GM23338 (cell line): ENCODE data around the gene CNN2. TPM values are rescaled to one million over a fixed set of nuclear protein-coding genes. Genes with fewer than 3 reads are reported as not detected.

Source experiments
- ATAC-seq: fragments of 200-7000 bp; cut with Tn5 transposase; 3 replicates; pipeline ENCODE4 v1.9.1; 2020
- DNase-seq: peaks from one replicate; pipeline ENCODE4 v3.0.0-alpha.2; 2015; ENCODE audit warnings: low spot score
- H2AFZ ChIP-seq: fragments of 200-600 bp; sonication (generic); 2 replicates; pipeline ENCODE4 v1.8.0; 2016; ENCODE audit warnings: antibody characterized with exemption, mild to moderate bottlenecking, moderate library complexity
- H3F3A ChIP-seq: fragments of 200-600 bp; sonication (generic); replicated peaks from 2 replicates; pipeline ENCODE4 v1.8.0; 2017; ENCODE audit warnings: antibody characterized with exemption, mixed run types, low read depth
- H3K27ac ChIP-seq: fragments of 200-600 bp; sonication (generic); 2 replicates; pipeline ENCODE4 v1.6.1; 2016; ENCODE audit warnings: low read depth
- H3K27me3 ChIP-seq: fragments of 200-600 bp; sonication (generic); 2 replicates; pipeline ENCODE4 v1.8.0; 2016; ENCODE audit warnings: mild to moderate bottlenecking, mixed run types, moderate library complexity; ENCODE audit not compliant: insufficient read depth
- H3K36me3 ChIP-seq: fragments of 200-600 bp; sonication (generic); 2 replicates; pipeline ENCODE4 v1.8.0; 2016; ENCODE audit warnings: mild to moderate bottlenecking; ENCODE audit not compliant: insufficient read depth
- H3K4me1 ChIP-seq: fragments of 200-600 bp; sonication (generic); 2 replicates; pipeline ENCODE4 v1.8.0; 2016; ENCODE audit warnings: mild to moderate bottlenecking, moderate library complexity; ENCODE audit not compliant: insufficient read depth
- H3K4me2 ChIP-seq: fragments of 200-600 bp; sonication (generic); 2 replicates; pipeline ENCODE4 v1.7.1; 2017; ENCODE audit warnings: mixed run types
- H3K4me3 ChIP-seq: fragments of 200-600 bp; sonication (generic); 2 replicates; pipeline ENCODE4 v1.6.1; 2016; ENCODE audit warnings: mixed run types
- H3K79me2 ChIP-seq: fragments of 200-600 bp; sonication (generic); replicated peaks from 2 replicates; pipeline ENCODE4 v1.8.0; 2017; ENCODE audit warnings: mild to moderate bottlenecking; ENCODE audit not compliant: insufficient read depth
- H3K9me2 ChIP-seq: fragments of 200-600 bp; sonication (generic); 2 replicates; pipeline ENCODE4 v1.8.0; 2017; ENCODE audit not compliant: insufficient read depth
- H4K20me1 ChIP-seq: fragments of 200-600 bp; sonication (generic); replicated peaks from 2 replicates; pipeline ENCODE4 v1.8.0; 2017; ENCODE audit warnings: mild to moderate bottlenecking; ENCODE audit not compliant: insufficient read depth
- H3K27ac Mint-ChIP-seq: 2 replicates; pipeline ENCODE4 v1.8.0; 2020; ENCODE audit warnings: inconsistent platforms, mild to moderate bottlenecking, moderate library complexity, mixed read lengths
- H3K27me3 Mint-ChIP-seq: 3 replicates; pipeline ENCODE4 v1.8.0; 2022; ENCODE audit warnings: low read depth, mild to moderate bottlenecking, moderate library complexity, mixed read lengths, inconsistent platforms; ENCODE audit not compliant: insufficient read depth, poor library complexity
- H3K36me3 Mint-ChIP-seq: 3 replicates; pipeline ENCODE4 v1.8.0; 2021; ENCODE audit warnings: low read depth, mild to moderate bottlenecking, inconsistent platforms, moderate library complexity, mixed read lengths
- H3K4me1 Mint-ChIP-seq: 3 replicates; pipeline ENCODE4 v1.8.0; 2020; ENCODE audit warnings: mild to moderate bottlenecking, inconsistent platforms, mixed read lengths
- H3K4me3 Mint-ChIP-seq: 3 replicates; pipeline ENCODE4 v1.8.0; 2021; ENCODE audit warnings: moderate library complexity, mild to moderate bottlenecking, inconsistent platforms, mixed read lengths
- H3K9me3 Mint-ChIP-seq: 3 replicates; pipeline ENCODE4 v1.8.0; 2020; ENCODE audit warnings: moderate library complexity, mild to moderate bottlenecking, inconsistent platforms, mixed read lengths
- CREB1 ChIP-seq: fragments of 250-450 bp; sonication (Bioruptor Pico); IDR thresholded peaks from 2 replicates; pipeline ENCODE4 v1.5.0; 2020; ENCODE audit warnings: low read depth, mild to moderate bottlenecking, moderate library complexity
- JUNB ChIP-seq: IDR thresholded peaks from one replicate; pipeline ENCODE4 v1.6.1; 2016; ENCODE audit warnings: antibody characterized with exemption; ENCODE audit not compliant: unreplicated experiment
- NANOG ChIP-seq: IDR thresholded peaks from 2 replicates; pipeline ENCODE4 v1.6.1; 2016; ENCODE audit warnings: antibody characterized with exemption, borderline replicate concordance
- POLR2AphosphoS5 ChIP-seq: IDR thresholded peaks from 2 replicates; pipeline ENCODE4 v1.6.1; 2016; ENCODE audit warnings: antibody characterized with exemption, low read depth
- REST ChIP-seq: IDR thresholded peaks from one replicate; pipeline ENCODE4 v1.6.1; 2018; ENCODE audit warnings: antibody characterized with exemption; ENCODE audit not compliant: unreplicated experiment
- STAT1 ChIP-seq: IDR thresholded peaks from one replicate; pipeline ENCODE4 v1.6.1; 2016; ENCODE audit warnings: antibody characterized with exemption; ENCODE audit not compliant: unreplicated experiment
- ZNF114 ChIP-seq: fragments of 250-450 bp; sonication (Bioruptor Pico); IDR thresholded peaks from 2 replicates; pipeline ENCODE4 v1.5.0; 2020; ENCODE audit warnings: mild to moderate bottlenecking, moderate library complexity
- polyA plus RNA-seq: library from polyadenylated mRNA; unstranded; fragments of >200 nt; fragmentation: Nextera tagmentation; extraction: Ambion mirVana; gene quantifications from 2 replicates; pipeline ENCODE4 v1.2.1, GENCODE V29; 2016
- total RNA-seq: library from RNA; depleted of rRNA; stranded (reverse); fragments of >200 nt; shearing (Covaris generic); gene quantifications from 2 replicates; pipeline ENCODE4 v1.2.3, GENCODE V29; 2014
- TF ChIP-seq, protein P1 (sequence below): IDR thresholded peaks from 2 replicates; pipeline ENCODE4 v1.6.1; 2016; ENCODE audit warnings: antibody characterized with exemption

The CNN2 gene
- total and polyA plus RNA-seq, 2 experiments from 2014 or later, result 330 to 392 TPM

GRCh38 chr19:1047696-1048147 is 21.3 kb downstream of the CNN2 start (continued):
- TF ChIP-seq, protein P1, sequence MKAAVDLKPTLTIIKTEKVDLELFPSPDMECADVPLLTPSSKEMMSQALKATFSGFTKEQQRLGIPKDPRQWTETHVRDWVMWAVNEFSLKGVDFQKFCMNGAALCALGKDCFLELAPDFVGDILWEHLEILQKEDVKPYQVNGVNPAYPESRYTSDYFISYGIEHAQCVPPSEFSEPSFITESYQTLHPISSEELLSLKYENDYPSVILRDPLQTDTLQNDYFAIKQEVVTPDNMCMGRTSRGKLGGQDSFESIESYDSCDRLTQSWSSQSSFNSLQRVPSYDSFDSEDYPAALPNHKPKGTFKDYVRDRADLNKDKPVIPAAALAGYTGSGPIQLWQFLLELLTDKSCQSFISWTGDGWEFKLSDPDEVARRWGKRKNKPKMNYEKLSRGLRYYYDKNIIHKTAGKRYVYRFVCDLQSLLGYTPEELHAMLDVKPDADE, result no peak

- no peak overlapping the region for H3K4me2 ChIP-seq
- TF ChIP-seq CREB1 (CRISPR knock-in tag) (no peak), POLR2AphosphoS5 (no peak), ZNF114 (CRISPR knock-in tag) (no peak), JUNB (no peak), NANOG (no peak), REST (no peak)
Measured at GRCh38 chr19:1049106-1049505, 22.7 kb downstream of the CNN2 start.

GRCh38 chr19:1049800-1050199 is 23.4 kb downstream of the CNN2 start:
- peaks cover 8% of the 10 kb centered on the region; the same call in 2 of the 3 replicates for H3K9me3 Mint-ChIP-seq
- H3K4me3 ChIP-seq, result no peak overlapping the region
- no peak overlapping the region for H3K4me2 ChIP-seq
- H3K9me2 ChIP-seq, result no peaks in the 10 kb centered on the region
- H3K27me3 Mint-ChIP-seq, result peaks cover 21% of the 10 kb centered on the region
- H3K36me3 ChIP-seq, result no peaks in the 10 kb centered on the region
- H3K27me3 ChIP-seq, result no peaks in the 10 kb centered on the region
- H3K4me1 ChIP-seq, result no peaks in the 10 kb centered on the region
- no peak overlapping the region for H3K27ac ChIP-seq
- H3F3A ChIP-seq, result no peaks in the 10 kb centered on the region
- H3K27ac Mint-ChIP-seq, result no peak overlapping the region
- no peak overlapping the region for H3K4me3 Mint-ChIP-seq
- no peak overlapping the region for H2AFZ ChIP-seq
- DNase-seq (no peak), ATAC-seq (no peak)
- H3K4me1 Mint-ChIP-seq, result no peaks in the 10 kb centered on the region
- no peaks in the 10 kb centered on the region for H3K79me2 ChIP-seq
- no peaks in the 10 kb centered on the region for H4K20me1 ChIP-seq
- peaks cover 19% of the 10 kb centered on the region for H3K36me3 Mint-ChIP-seq
- TF ChIP-seq REST (no peak), STAT1 (no peak), JUNB (no peak), ZNF114 (CRISPR knock-in tag) (no peak)
- TF ChIP-seq, protein P1, result no peak

More at GRCh38 chr19:1049106-1049505, 22.7 kb downstream of the CNN2 start:
- Histone ChIP-seq H3K79me2 (no peaks in the 10 kb centered on the region), H3K27ac (no peak overlapping the region), H3K36me3 (no peaks in the 10 kb centered on the region), H3K4me1 (no peaks in the 10 kb centered on the region), H3F3A (no peaks in the 10 kb centered on the region), H3K27me3 (no peaks in the 10 kb centered on the region), H3K4me3 (no peak overlapping the region), H3K9me2 (no peaks in the 10 kb centered on the region), H4K20me1 (no peaks in the 10 kb centered on the region), H2AFZ (no peak overlapping the region)
- peaks cover 19% of the 10 kb centered on the region for H3K36me3 Mint-ChIP-seq
- H3K4me1 Mint-ChIP-seq, result no peaks in the 10 kb centered on the region
- DNase-seq (no peak), ATAC-seq (no peak)
- peaks cover 8% of the 10 kb centered on the region; the same call in 2 of the 3 replicates for H3K9me3 Mint-ChIP-seq
- peaks cover 21% of the 10 kb centered on the region for H3K27me3 Mint-ChIP-seq
- no peak overlapping the region for H3K4me3 Mint-ChIP-seq
- no peak overlapping the region for H3K27ac Mint-ChIP-seq
